ENCODE data around the gene GLDC. TPM values are rescaled to one million over a fixed set of nuclear protein-coding genes. Genes with fewer than 3 reads are reported as not detected.

The GLDC gene
- total RNA-seq, 1 experiment from 2014 or later: 5.5 TPM

DNA sequence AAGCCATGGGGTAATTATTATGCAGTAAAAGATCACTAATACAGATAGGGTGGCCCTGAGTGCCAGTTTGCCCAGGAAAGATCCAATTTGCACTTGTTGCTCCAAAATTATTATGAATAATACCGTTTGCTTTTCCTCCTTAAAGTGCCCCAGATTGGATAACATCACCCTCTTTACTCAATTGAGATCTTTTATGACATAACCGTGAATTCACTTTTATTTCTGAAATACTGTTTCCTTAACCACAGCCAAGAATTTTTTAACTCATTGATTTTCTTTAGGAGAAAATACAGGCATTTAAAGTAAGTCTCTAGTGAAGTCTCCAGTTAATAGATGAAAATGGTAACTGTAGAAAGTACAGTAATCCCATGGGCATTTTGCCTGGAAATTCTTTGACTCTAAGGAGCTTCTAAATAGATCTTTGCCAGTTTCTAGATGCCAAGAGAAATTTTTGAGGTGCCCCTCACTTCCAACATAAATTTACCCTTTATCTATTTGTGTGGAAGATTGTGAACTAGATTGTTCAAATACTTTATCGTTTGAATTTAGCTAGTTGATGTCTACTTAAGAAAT is 133.4 kb downstream of the GLDC start:
- no peak for DNase-seq (ENCODE audit: low read depth)

DNA sequence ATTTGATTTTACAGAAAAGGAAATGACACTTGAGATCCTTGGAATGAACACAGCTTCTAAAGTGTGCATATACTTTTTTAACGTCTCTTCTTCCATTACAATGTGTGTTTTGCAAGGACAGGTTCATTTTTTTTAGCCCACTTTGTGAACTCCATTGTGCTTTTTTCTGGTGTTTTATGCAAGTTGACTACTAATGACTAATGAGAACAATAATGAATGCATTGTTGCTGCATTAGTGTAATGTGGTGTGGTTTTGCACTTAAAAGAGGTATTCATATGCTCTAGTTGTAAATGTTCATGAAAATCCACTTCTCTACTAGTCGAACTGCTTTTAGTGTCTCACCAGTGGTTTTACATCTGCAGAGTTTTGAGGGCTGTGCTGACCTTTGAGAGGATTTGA is 139.0 kb downstream of the GLDC start:
- peak; percentile 61 for DNase-seq (ENCODE audit: low read depth)

DNA sequence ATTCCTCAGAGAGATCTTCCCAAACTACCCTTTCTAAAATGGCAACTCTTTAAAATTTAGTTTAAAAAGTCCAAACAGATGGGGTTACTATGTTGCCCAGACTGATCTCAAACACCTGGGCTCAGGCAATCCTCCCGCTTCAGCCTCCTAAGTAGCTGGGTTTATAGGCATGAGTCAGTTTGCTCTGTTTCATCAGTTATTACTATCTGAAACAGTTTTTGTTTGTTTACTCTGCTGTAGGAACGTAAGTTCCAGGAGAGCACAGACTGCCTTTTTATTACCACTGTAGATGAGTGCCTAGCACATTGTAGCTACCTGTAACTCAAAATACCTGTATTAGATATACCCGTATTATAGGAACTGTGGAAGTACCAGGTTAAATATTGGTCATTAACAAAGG is 143.1 kb downstream of the GLDC start:
- DNase-seq (ENCODE audit: low read depth): no peak

DNA sequence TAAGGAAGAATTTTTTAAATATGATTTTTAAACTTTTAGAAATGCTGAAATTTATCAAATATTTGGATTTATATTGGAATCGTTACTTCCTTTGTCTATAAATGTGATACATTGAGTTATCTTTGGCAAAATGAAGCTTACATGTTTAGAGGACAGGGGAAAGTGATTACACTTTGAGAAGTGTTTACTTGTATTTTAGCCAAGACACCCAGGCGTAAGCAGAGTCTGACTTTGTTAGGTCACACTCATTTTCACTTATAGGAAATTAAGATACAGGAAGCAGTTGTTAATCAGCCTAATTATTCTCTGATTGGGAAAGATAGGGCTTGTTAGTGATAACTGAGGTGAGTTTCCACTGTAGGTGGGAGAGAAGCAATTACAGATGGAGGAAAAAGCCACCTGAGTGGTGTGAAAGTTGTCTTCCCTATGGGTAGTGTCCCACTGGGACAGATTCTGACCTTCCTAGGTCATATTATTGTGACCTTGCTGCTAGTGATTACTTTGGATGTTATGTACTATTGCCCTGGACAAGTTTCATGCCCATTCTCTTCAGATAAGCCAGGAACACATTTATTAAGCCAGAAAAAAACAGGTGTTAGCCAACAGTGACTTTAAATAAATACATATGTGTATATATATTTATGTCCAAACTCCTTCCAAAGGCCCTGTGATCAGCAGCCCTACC is 143.9 kb downstream of the GLDC start:
- no peak for DNase-seq (ENCODE audit: low read depth)

DNA sequence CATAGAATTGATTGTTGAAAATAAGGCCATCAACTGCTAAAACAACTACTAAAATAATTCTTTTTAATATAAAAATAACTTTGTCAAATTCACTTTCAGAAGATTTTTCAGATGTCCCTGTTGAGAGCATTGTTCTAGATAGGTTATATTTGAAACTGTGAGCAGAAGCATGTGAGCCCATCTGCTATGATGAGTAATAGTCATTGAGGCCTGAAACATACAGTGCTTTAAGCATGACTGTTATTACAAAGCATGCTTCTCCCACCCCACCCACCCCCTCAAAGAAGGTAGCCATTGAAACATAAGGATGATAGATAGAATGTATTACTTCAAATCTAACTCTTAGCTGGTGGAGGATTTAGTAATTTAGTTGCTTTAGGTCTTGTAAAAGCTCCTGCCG is 146.5 kb downstream of the GLDC start:
- peak; percentile 55 for DNase-seq (ENCODE audit: low read depth)

DNA sequence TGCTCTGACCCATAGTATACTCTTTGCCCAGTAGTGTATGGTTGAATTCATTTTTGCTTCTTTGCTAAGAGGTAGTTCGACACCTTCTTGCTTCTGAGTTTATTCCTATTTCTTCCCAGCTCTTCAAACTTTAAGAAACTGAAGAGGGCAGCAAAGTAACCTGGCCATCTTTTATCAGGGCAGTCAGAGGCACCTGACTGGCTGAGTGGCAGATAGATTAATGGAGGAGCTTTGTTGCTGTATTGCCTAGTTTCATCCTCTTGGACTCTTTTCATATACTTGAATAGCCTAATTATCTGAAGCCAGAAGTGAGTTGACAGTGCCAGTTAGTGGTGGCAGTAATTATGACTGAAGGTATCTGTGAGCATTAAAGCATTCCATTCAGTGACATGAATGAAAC is 150.1 kb downstream of the GLDC start:
- no peak for DNase-seq (ENCODE audit: low read depth)

DNA sequence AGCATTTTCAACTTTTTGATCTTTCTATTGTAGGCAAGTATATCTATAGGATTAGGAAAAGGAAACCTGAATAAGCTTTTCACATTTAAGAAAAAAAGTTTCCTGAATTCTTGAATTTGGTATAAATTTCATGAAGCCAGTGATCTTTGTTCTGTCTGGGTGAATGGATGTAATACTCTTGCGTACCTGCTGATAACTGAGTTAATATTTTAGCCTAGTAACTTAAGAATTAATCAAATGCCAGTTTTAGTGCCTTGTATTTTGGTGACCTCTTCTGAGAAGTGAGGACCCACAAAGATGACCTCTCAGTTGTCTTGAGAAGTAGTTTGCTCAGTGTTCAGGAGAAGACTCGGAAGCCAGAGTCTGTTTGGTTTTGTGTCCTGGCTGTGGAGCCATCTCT is 154.7 kb downstream of the GLDC start:
- DNase-seq (ENCODE audit: low read depth): no peak

DNA sequence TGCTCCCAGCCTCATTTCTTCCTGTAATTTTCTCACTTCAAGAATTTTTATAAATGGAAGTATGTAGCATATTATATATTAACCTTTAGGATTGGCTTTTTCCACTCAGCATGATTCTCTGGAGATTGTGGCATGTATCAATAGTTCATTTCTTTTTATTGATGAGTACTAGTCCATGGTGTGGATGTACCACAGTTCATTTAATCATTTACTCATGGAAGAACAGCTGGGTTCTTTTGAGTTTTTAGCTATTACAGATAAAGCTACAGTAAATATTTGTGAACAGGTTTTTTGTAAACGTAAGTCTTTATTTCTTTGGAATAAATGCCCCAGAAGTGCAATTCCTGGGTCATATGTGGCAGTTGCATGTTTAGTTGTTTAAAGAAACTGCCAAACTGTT is 156.4 kb downstream of the GLDC start:
- no peak for DNase-seq (ENCODE audit: low read depth)

DNA sequence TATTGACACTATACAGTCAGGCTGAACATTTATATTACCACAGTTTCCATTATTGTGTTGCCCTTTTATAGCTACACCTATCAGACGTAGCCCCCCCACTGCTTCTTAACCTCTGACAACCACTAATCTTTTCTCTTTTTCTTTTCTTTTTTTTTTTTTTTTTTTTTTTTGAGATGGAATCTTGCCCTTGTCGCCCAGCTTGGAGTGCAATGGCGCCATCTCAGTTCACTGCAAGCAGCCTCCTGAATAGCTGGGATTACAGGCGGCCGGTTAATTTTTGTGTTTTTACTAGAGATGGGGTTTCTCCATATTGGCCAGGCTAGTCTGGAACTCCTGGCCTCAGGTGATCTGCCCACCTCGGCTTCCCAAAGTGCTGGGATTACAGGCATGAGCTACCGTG is 157.1 kb downstream of the GLDC start:
- DNase-seq (ENCODE audit: low read depth): no peak

DNA sequence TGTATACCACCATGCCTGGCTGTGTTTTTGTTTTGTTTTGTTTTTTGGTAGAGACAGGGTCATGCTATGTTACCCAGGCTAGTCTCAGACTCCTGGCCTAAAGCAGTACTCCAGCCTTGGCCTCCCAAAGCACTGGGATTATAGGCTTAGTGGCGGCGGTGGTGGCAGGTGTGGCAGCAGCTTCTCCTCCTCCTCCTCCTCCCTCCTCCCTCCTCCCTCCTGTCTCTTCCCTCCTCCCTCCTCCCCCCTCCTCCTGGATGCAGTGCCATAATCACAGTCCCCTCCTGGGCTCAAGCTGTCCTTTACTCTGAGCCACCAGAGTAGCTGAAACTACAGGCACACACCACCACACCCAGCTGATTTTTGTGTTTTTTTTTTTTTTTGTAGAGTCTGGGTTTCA is 161.3 kb downstream of the GLDC start:
- no peak for DNase-seq (ENCODE audit: low read depth)

Small RNA genes within 50 kb of the gene (small RNA-seq; reads per million reads assigned to genes)
- gene RN7SL123P (not detected), gene RN7SL25P (not detected)

Other genes with a start within 250 kb of the GLDC start
- 47.8 and 58.5 TPM in 2 replicates for gene UHRF2, start 232.5 kb downstream of the GLDC start, total RNA-seq (2014; rRNA removed; shearing (Covaris generic))
- gene KDM4C, start 112.2 kb upstream of the GLDC start, total RNA-seq (2014; rRNA removed; shearing (Covaris generic)): 10.1 and 11.5 TPM in 2 replicates

Measured in HT1080 (cell line).